Adipocyte (in vitro differentiated cells): Measurements from ENCODE around the gene PIR.

Experiments
- DNase-seq: peaks from one replicate; pipeline ENCODE4 v3.0.0-alpha.2; 2015; ENCODE audit warnings: low read depth
- H3K27me3 ChIP-seq: replicated peaks from 2 replicates; pipeline ENCODE4 v1.7.0; 2013; ENCODE audit warnings: mild to moderate bottlenecking, low read length, moderate library complexity; ENCODE audit not compliant: control insufficient read depth, insufficient read depth
- H3K36me3 ChIP-seq: 2 replicates; pipeline ENCODE4 v1.7.0; 2013; ENCODE audit warnings: low read length, mild to moderate bottlenecking, moderate library complexity; ENCODE audit not compliant: control insufficient read depth, insufficient read depth, severe bottlenecking
- H3K4me1 ChIP-seq: 2 replicates; pipeline ENCODE4 v1.7.0; 2013; ENCODE audit warnings: mild to moderate bottlenecking, low read length, moderate library complexity; ENCODE audit not compliant: control insufficient read depth, insufficient read depth
- H3K4me3 ChIP-seq: 2 replicates; pipeline ENCODE4 v1.7.0; 2013; ENCODE audit warnings: mild to moderate bottlenecking, low read length, moderate library complexity
- H3K9ac ChIP-seq: 2 replicates; pipeline ENCODE4 v1.7.0; 2013; ENCODE audit warnings: mild to moderate bottlenecking, low read length, moderate library complexity
- H3K9me3 ChIP-seq: 2 replicates; pipeline ENCODE4 v1.7.0; 2013; ENCODE audit warnings: mild to moderate bottlenecking, low read length, moderate library complexity; ENCODE audit not compliant: control insufficient read depth

Gene PIR

DNA sequence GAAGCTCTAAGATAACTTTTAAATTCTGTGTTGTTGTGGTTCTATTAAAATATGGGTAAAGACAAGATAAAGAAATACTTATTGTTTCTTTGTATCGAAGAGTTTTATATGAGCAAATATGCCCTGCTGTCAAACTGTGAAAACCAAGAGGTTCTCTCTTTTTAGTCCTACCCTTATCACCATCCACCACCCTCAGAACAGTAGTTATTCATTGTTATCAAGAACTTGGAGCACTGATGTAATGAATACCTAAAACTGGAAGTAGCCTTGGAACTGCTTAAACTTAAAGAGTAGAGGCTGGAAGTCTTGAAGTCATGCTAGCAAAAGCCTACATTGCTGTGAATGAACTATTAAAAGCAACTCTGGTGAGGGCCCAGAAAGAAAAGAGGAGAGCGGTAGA lies 9.2 kb downstream of the PIR start:
- H3K36me3 ChIP-seq = no peaks in the 10 kb centered on the region
- no peak overlapping the region for H3K9ac ChIP-seq
- H3K27me3 ChIP-seq = peaks cover 4% of the 10 kb centered on the region
- no peak overlapping the region for H3K4me3 ChIP-seq
- H3K9me3 ChIP-seq = no peaks in the 10 kb centered on the region
- DNase-seq = no peak
- no peaks in the 10 kb centered on the region for H3K4me1 ChIP-seq

GRCh38 chrX:15475486-15475885 lies 17.6 kb downstream of the PIR start:
- Histone ChIP-seq H3K9ac (no peak overlapping the region), H3K27me3 (peaks cover 13% of the 10 kb centered on the region), H3K9me3 (no peaks in the 10 kb centered on the region), H3K36me3 (peaks cover 6% of the 10 kb centered on the region), H3K4me1 (peaks cover 5% of the 10 kb centered on the region), H3K4me3 (no peak overlapping the region)
- no peak for DNase-seq

DNA sequence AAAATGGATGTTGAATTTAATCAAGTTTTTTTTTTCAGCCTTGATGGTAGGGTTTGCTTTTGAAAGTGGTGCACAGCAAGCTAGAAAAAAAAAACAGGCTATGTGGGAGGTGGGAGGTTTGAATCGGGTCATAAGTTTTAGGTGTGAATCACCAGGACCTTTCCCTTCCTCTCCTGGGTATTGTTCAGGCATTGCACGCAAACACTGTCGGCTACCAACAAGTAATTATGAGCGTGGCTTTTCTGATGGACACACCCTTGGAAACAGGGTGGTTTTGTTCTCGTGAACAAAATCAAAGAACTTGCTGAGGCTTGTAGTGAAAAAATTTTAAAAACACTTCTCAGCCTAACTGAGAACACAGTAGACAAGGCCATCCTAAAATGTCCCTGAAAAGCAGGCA lies 18.1 kb downstream of the PIR start:
- H3K9me3 ChIP-seq = no peaks in the 10 kb centered on the region
- no peak for DNase-seq
- H3K4me1 ChIP-seq = peaks cover 5% of the 10 kb centered on the region
- H3K36me3 ChIP-seq = peaks cover 6% of the 10 kb centered on the region
- peaks cover 13% of the 10 kb centered on the region for H3K27me3 ChIP-seq
- no peak overlapping the region for H3K4me3 ChIP-seq
- no peak overlapping the region for H3K9ac ChIP-seq

DNA sequence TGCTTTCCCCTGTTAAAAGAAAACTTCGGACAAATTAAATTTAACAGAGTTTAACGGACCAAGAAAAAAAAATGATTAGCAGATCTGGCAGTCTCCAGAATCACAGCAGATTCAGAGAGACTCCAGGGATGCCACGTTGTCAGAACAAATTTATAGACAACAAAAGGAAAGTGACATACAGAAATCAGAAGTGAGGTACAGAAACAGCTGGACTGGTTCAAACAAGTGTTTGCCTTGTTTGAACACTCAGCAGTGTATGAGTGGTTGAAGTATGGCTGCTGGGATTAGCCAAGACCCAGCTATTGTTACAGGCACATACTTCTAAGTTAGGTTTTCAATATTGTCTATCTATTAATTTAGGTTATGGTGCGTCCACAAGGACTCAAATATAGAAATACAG lies 19.1 kb downstream of the PIR start:
- H3K9ac ChIP-seq = no peak overlapping the region
- peaks cover 13% of the 10 kb centered on the region for H3K27me3 ChIP-seq
- DNase-seq = no peak

DNA sequence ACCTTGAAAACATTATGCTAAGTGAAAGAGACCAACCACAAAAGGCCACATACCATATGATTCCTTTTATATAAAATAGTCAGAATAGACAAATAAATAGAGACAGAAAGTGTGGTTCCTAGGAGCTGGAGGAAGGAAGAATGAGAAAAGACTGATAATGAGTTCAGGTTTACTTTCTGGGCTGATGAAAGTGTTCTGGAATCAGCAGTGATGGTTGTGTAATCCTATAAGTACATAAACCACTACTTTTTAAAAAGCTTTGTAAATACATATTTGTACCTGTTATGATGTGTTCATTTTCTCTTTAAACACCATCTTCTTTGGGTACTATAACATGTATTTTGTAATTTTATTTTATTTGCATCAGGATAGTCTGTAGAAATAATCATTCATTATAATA lies 20.6 kb downstream of the PIR start:
- Histone ChIP-seq H3K36me3 (no peaks in the 10 kb centered on the region), H3K4me3 (no peak overlapping the region), H3K9me3 (no peaks in the 10 kb centered on the region), H3K27me3 (peaks cover 6% of the 10 kb centered on the region), H3K4me1 (peaks cover 9% of the 10 kb centered on the region), H3K9ac (no peak overlapping the region)
- peak; percentile 48 for DNase-seq

More for the DNA sequence above, 19.1 kb downstream of the PIR start:
- Histone ChIP-seq H3K4me3 (no peak overlapping the region), H3K4me1 (peaks cover 5% of the 10 kb centered on the region), H3K9me3 (no peaks in the 10 kb centered on the region), H3K36me3 (peaks cover 6% of the 10 kb centered on the region)

DNA sequence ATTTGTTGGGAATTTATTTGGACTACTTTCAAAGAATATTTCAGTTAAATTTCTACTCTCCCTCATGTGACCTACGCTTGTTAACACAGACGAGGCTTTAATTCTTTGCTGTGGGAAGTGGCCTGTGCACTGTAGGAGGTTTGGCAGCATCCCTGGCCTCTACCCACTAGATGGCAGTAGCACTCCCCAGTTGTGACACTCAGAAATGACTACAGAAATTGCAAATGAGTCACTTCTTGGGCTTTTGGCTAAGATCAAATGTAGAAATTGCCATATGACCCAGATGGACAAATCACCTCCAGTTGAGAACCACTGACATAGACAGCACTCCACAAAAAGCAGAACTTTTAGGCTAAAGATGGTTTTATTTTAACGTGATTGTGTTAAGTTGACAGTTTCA lies 22.1 kb downstream of the PIR start:
- peaks cover 6% of the 10 kb centered on the region for H3K27me3 ChIP-seq
- H3K4me1 ChIP-seq = peaks cover 9% of the 10 kb centered on the region
- H3K9me3 ChIP-seq = no peaks in the 10 kb centered on the region
- H3K36me3 ChIP-seq = no peaks in the 10 kb centered on the region
- DNase-seq = peak; percentile 80
- H3K9ac ChIP-seq = no peak overlapping the region
- no peak overlapping the region for H3K4me3 ChIP-seq

DNA sequence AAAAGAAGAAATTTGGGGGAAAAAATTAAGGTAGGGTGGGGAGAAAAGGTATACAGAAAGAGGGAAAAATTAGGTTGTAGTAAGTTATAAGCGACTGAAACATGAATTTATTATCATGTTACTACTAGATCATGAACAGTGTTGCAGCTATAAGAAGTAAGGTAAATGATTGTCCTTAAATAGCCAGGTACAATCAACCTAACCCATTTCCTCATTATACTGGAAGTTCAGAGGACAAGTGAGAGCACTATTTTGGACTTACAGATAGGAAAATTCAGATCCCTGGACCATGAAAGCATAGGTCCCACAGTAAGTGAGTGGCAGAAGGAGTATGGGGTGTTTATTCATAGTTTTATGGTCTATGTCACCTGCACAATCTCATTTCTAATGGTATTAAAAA lies 23.5 kb downstream of the PIR start:
- Histone ChIP-seq H3K9me3 (no peaks in the 10 kb centered on the region), H3K9ac (no peak overlapping the region), H3K4me1 (peaks cover 15% of the 10 kb centered on the region), H3K27me3 (no peaks in the 10 kb centered on the region), H3K36me3 (no peaks in the 10 kb centered on the region), H3K4me3 (no peak overlapping the region)
- DNase-seq = no peak

GRCh38 chrX:15468036-15468435 lies 25.1 kb downstream of the PIR start:
- Histone ChIP-seq H3K4me1 (peaks cover 15% of the 10 kb centered on the region), H3K9ac (no peak overlapping the region), H3K4me3 (no peak overlapping the region), H3K27me3 (peaks cover 1% of the 10 kb centered on the region), H3K9me3 (no peaks in the 10 kb centered on the region), H3K36me3 (no peaks in the 10 kb centered on the region)
- peak; percentile 82 for DNase-seq

GRCh38 chrX:15465896-15466651 lies 27.1 kb downstream of the PIR start:
- H3K36me3 ChIP-seq = no peaks in the 10 kb centered on the region
- peaks cover 10% of the 10 kb centered on the region for H3K4me1 ChIP-seq
- no peak overlapping the region for H3K4me3 ChIP-seq
- H3K9me3 ChIP-seq = no peaks in the 10 kb centered on the region
- no peak overlapping the region for H3K9ac ChIP-seq
- H3K27me3 ChIP-seq = peaks cover 5% of the 10 kb centered on the region
- DNase-seq = peak; percentile 65

GRCh38 chrX:15465347-15465746 lies 27.8 kb downstream of the PIR start:
- H3K36me3 ChIP-seq = peaks cover 3% of the 10 kb centered on the region
- no peaks in the 10 kb centered on the region for H3K9me3 ChIP-seq
- DNase-seq = peak; percentile 72
- no peak overlapping the region for H3K9ac ChIP-seq
- peaks cover 5% of the 10 kb centered on the region for H3K27me3 ChIP-seq
- peaks cover 10% of the 10 kb centered on the region for H3K4me1 ChIP-seq
- no peak overlapping the region for H3K4me3 ChIP-seq

DNA sequence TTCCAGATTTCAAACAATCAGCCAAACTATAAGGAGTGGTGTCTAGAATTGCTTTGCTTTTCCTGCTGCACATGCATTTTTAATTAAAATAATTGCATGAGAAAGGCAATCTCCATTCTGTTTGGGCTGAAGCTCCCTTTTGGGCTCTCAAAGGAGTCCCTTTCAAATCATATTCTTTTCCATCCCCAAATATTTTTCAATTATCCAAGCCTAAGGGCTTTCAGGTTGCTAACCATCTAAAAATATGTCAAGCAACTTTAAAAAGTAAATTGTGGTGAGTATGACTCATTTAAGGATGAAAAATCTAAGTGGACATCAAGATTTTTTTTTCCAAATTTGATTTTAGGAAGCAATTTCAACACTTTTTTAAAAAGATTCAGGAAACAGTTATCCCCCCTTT lies 28.4 kb downstream of the PIR start:
- Histone ChIP-seq H3K4me1 (peaks cover 10% of the 10 kb centered on the region), H3K9ac (no peak overlapping the region), H3K27me3 (peaks cover 7% of the 10 kb centered on the region), H3K4me3 (no peak overlapping the region), H3K36me3 (peaks cover 3% of the 10 kb centered on the region), H3K9me3 (no peaks in the 10 kb centered on the region)
- DNase-seq = peak; percentile 51

DNA sequence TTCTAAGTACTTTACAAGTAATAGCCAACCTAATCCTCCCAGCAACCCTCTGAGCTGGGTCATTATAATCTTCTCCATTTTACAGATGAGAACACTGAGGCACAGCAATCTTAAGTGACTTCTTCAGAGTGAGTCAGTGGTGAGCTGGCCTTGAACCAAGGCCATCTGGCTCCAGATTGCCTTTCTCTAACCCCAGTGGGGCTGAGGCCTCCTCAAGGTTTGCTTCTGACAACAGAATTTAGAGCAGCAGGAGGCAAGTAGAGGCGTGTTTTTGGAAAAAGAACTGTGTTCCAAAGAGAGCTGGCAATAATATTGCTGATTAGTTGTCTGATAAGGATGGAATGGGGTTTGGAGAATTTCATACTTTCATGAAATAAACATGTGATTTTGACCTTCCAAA lies 41.2 kb downstream of the PIR start:
- no peak overlapping the region for H3K4me3 ChIP-seq
- H3K4me1 ChIP-seq = peaks cover 9% of the 10 kb centered on the region
- peaks cover 11% of the 10 kb centered on the region for H3K36me3 ChIP-seq
- peak; percentile 58 for DNase-seq
- no peak overlapping the region for H3K9ac ChIP-seq
- no peaks in the 10 kb centered on the region for H3K9me3 ChIP-seq
- H3K27me3 ChIP-seq = peaks cover 4% of the 10 kb centered on the region
